Prostate gland (tissue), 2 donors: ENCODE results near the gene TIPARP. TPM values are rescaled to one million over a fixed set of nuclear protein-coding genes. Genes with fewer than 3 reads are reported as not detected.

Source experiments
- DNase-seq: peaks from one replicate; pipeline ENCODE4 v3.0.0-alpha.2; 2019; ENCODE audit warnings: low spot score
- H3K27ac ChIP-seq, 2 donors: fragments of 200-600 bp; sonication (generic); 2 replicates each; pipeline ENCODE4 v1.5.1; 2017 to 2019
- H3K27me3 ChIP-seq: fragments of 200-600 bp; sonication (generic); replicated peaks from 2 replicates; pipeline ENCODE4 v1.5.1; 2019; ENCODE audit not compliant: insufficient read depth
- H3K36me3 ChIP-seq, 2 donors: fragments of 200-600 bp; sonication (generic); 1 replicate in 1 of 2; 2 replicates in 1 of 2; pipeline versions ENCODE4 v1.5.1 to v1.8.1; 2017 to 2019
- H3K4me1 ChIP-seq: fragments of 200-600 bp; sonication (generic); replicated peaks from 2 replicates; pipeline ENCODE4 v1.5.1; 2019
- H3K4me3 ChIP-seq, 2 donors: fragments of 200-600 bp; sonication (generic); 2 replicates each; pipeline ENCODE4 v1.5.1; 2017 to 2019
- H3K9me3 ChIP-seq: fragments of 200-600 bp; sonication (generic); 2 replicates; pipeline ENCODE4 v1.5.1; 2017
- POLR2A ChIP-seq: fragments of 450-650 bp; IDR thresholded peaks from one replicate; pipeline ENCODE4 v1.6.1; 2016; ENCODE audit warnings: antibody characterized with exemption, mild to moderate bottlenecking
- POLR2AphosphoS5 ChIP-seq: sonication (generic); formaldehyde crosslinking; IDR thresholded peaks from one replicate; pipeline ENCODE4 v1.6.1; 2017; ENCODE audit warnings: antibody characterized with exemption
- WGBS: methylation state at CpG from one replicate; pipeline ENCODE4 v1.1.5; 2018; 5-methylcytosine and 5-hydroxymethylcytosine counted together
- intact Hi-C: fragments of 100-400 bp; cut with DNase I; formaldehyde crosslinking; loops from one replicate; pipeline ENCODE4 v1.14.2; 2022
- total RNA-seq, 2 donors: library from RNA; depleted of rRNA; stranded (reverse); fragments of >200 nt; gene quantifications; one replicate each; pipeline ENCODE4 v1.1.0, GENCODE V29; 2016
- TF ChIP-seq, protein P1 (sequence below), 4 experiments: fragments of 200-600 bp in 2 of 4; fragments of 450-650 bp in 2 of 4; sonication (generic) in 2 of 4; IDR thresholded peaks; 1 replicate in 3 of 4; 2 replicates in 1 of 4; pipeline ENCODE4 v1.5.1; 2016 to 2019; ENCODE audit warnings: antibody characterized with exemption in 4 of 4, mild to moderate bottlenecking in 2 of 4, moderate library complexity in 2 of 4

TIPARP gene
- total RNA-seq, 2 donors from 2014 or later = 31.9 to 52.0 TPM

DNA sequence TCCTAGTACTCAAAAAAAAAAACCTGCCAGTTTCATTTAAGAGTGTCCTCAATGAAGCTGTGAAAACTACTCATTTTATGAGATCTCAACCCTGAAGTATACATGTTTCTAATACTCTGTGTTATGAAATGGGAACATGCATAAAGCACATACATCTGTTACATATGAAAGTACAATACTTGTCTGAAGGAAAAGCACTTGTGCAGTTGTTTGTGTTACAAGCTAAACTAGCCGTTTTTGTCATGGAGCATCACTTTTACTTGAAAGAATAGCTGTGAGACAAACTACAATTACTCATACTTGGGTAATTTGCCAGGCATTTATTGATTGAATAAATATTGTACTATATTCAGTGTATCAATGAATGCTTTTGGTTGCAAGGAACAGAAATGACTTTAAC, 72.7 kb downstream of the TIPARP start:
- Histone ChIP-seq H3K4me1 (no peaks in the 10 kb centered on the region), H3K27ac (no peak overlapping the region), H3K36me3 (no peaks in the 10 kb centered on the region), H3K4me3 (no peak overlapping the region), H3K9me3 (no peaks in the 10 kb centered on the region), H3K27me3 (no peaks in the 10 kb centered on the region)
- WGBS = 97% methylated on average over 1 of the region's 1 CpG
- no peak for TF ChIP-seq POLR2A
- TF ChIP-seq POLR2AphosphoS5 = no peak
- TF ChIP-seq, protein P1, sequence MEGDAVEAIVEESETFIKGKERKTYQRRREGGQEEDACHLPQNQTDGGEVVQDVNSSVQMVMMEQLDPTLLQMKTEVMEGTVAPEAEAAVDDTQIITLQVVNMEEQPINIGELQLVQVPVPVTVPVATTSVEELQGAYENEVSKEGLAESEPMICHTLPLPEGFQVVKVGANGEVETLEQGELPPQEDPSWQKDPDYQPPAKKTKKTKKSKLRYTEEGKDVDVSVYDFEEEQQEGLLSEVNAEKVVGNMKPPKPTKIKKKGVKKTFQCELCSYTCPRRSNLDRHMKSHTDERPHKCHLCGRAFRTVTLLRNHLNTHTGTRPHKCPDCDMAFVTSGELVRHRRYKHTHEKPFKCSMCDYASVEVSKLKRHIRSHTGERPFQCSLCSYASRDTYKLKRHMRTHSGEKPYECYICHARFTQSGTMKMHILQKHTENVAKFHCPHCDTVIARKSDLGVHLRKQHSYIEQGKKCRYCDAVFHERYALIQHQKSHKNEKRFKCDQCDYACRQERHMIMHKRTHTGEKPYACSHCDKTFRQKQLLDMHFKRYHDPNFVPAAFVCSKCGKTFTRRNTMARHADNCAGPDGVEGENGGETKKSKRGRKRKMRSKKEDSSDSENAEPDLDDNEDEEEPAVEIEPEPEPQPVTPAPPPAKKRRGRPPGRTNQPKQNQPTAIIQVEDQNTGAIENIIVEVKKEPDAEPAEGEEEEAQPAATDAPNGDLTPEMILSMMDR (IDR thresholded peaks at IDR 0.05) = no peak
- intact Hi-C loops = no loop called here
- DNase-seq = no peak

DNA sequence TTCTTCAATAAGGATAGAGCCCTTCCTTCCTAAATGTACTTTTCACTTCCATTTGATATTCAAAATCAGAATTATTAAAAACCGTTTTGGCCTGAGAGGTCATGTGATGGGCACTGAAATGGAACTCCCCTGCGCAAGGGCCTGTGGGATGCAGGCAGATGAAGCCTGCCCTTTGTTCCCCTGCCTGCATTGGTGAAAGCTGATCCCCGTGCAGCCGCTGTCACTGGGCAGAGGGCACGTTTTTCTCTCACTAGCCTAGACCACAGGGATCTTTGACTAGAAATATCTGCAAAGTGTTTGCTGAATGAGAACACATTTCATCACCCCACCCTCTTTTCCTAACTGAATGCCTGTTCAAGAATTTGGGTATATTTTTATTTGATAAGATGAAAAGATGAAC, 74.9 kb downstream of the TIPARP start:
- no peaks in the 10 kb centered on the region for H3K9me3 ChIP-seq
- intact Hi-C loops = no loop called here
- H3K27ac ChIP-seq = no peak overlapping the region
- no peaks in the 10 kb centered on the region for H3K4me1 ChIP-seq
- no peaks in the 10 kb centered on the region for H3K36me3 ChIP-seq
- DNase-seq = no peak
- no peak overlapping the region for H3K4me3 ChIP-seq
- TF ChIP-seq POLR2AphosphoS5 (no peak), POLR2A (no peak)
- TF ChIP-seq, protein P1 (IDR thresholded peaks at IDR 0.05) = no peak
- H3K27me3 ChIP-seq = no peaks in the 10 kb centered on the region
- WGBS = 75% methylated on average over 5 of the region's 5 CpGs

DNA sequence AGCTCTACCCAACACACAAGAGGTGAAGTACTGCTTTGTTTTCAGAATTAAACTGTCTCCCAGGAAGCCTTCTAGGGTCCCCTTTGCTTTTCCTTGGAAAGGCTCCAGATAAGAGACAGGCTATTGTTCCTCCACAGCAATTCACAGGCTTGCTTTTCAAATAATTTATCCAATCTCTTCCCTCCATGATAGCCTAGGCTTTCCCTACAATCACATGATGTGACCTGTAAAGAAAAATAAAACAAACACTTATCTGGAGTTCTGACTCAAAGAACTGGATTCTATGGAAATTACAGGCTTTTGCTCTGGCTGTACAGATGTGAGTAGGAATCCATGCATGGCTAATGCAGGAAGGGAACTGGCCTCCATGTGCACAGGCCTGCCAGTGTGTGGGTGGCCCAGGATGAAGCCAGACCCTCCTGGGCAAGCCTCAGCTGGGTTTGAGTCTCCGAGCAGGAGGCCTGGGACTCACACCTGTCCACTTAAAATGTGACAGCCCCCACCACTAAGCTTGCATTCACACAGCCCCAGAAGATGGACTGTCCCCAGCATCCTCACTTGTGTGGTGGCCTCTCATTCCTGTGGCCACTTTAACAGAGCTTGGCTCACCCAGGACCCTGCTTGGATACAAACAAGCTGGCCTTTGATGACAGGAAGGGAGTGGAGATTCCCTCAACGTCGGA, 75.9 kb downstream of the TIPARP start:
- intact Hi-C loops = no loop called here
- Histone ChIP-seq H3K4me3 (no peak overlapping the region), H3K4me1 (no peaks in the 10 kb centered on the region), H3K27ac (no peak overlapping the region), H3K27me3 (no peaks in the 10 kb centered on the region), H3K36me3 (no peaks in the 10 kb centered on the region), H3K9me3 (no peaks in the 10 kb centered on the region)
- no peak for DNase-seq
- no peak for TF ChIP-seq POLR2AphosphoS5
- TF ChIP-seq, protein P1 (IDR thresholded peaks at IDR 0.05) = no peak
- TF ChIP-seq POLR2A = no peak
- WGBS = 48% methylated on average over 3 of the region's 3 CpGs

DNA sequence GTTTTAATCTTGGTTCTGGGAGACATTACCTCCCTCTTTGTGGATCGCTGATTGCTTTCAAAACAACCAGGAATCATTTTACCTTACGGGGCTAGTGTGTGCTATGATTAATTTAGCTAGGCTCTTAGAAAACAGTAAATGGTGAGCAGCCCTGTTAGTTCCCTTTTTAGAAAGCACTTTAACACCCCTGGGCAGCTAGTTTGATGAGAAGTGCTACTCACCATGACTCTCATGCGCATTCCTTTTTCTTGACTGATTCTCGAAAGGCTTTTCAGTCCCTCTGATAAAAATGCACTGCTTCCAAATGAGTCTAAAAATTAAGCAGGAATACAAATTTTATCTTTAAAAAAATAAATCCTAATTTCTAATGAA, 76.5 kb downstream of the TIPARP start:
- intact Hi-C loops = no loop called here
- Histone ChIP-seq H3K4me3 (no peak overlapping the region), H3K4me1 (no peaks in the 10 kb centered on the region), H3K36me3 (no peaks in the 10 kb centered on the region), H3K27me3 (no peaks in the 10 kb centered on the region), H3K27ac (no peak overlapping the region), H3K9me3 (no peaks in the 10 kb centered on the region)
- TF ChIP-seq, protein P1 (IDR thresholded peaks at IDR 0.05) = no peak
- TF ChIP-seq POLR2A = no peak
- no peak for DNase-seq
- 74% methylated on average over 4 of the region's 4 CpGs for WGBS

DNA sequence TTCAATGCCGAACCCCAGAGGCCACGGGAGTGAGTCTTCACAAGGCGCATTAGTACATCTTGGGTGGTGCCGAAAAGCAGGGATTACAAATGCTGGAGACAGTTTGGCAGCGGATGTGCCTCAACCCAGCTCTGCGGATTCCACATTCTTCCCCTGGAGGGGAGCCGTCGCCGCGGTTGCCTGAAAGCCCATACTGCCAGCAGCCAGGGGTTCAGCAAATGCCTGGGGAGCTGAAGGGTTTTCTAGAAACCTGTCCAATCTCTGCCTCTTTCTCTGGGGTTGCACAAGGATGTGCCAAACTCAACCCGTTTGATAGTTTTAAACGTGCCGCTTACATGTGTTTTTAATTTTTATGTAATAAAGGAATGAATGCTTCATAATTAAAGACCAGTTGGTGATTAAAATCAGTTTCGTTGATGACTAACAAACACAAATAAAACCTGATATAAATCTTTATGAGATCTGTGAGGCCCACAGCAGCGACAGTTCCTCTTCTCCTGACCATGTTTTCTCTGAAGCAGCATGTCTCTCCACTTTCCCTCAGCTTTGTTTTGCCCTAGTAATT, 77.2 kb downstream of the TIPARP start:
- H3K4me3 ChIP-seq = no peak overlapping the region
- no peaks in the 10 kb centered on the region for H3K27me3 ChIP-seq
- TF ChIP-seq, protein P1 (IDR thresholded peaks at IDR 0.05) = no peak
- TF ChIP-seq POLR2AphosphoS5 = no peak
- H3K4me1 ChIP-seq = no peaks in the 10 kb centered on the region
- H3K36me3 ChIP-seq = no peaks in the 10 kb centered on the region
- intact Hi-C loops = no loop called here
- no peaks in the 10 kb centered on the region for H3K9me3 ChIP-seq
- peak overlapping the region in 1 of 2 donors; percentile 39 for H3K27ac ChIP-seq
- 9% methylated on average over 15 of the region's 15 CpGs for WGBS
- DNase-seq = peak; percentile 43
